Fibroblast of lung (primary cell): ENCODE data around the gene HTRA2. TPM values are rescaled to one million over a fixed set of nuclear protein-coding genes. Genes with fewer than 3 reads are reported as not detected.

Experiments used
- DNase-seq, 2 donors: peaks; one replicate each; pipeline versions ENCODE4 v3.0.0 to v3.0.0-alpha.2; 2010; ENCODE audit warnings: low read depth in 2 of 2
- H2AFZ ChIP-seq: 2 replicates; pipeline ENCODE4 v1.5.1; 2012; ENCODE audit warnings: low read length, control low read depth, inconsistent platforms
- H3K27ac ChIP-seq: 2 replicates; pipeline ENCODE4 v1.5.1; 2011; ENCODE audit warnings: low read length, control low read depth; ENCODE audit not compliant: insufficient read depth
- H3K27me3 ChIP-seq: 2 replicates; pipeline ENCODE4 v1.5.1; 2011; ENCODE audit warnings: mild to moderate bottlenecking, low read length; ENCODE audit not compliant: control insufficient read depth, insufficient read depth
- H3K36me3 ChIP-seq: 2 replicates; pipeline ENCODE4 v1.5.1; 2011; ENCODE audit warnings: low read length; ENCODE audit not compliant: control insufficient read depth, insufficient read depth
- H3K4me1 ChIP-seq: 2 replicates; pipeline ENCODE4 v1.5.1; 2011; ENCODE audit warnings: low read length; ENCODE audit not compliant: control insufficient read depth, insufficient read depth; ENCODE audit errors: extremely low read depth
- H3K4me2 ChIP-seq: 2 replicates; pipeline ENCODE4 v1.5.1; 2011; ENCODE audit warnings: low read length, control low read depth; ENCODE audit not compliant: insufficient read depth; ENCODE audit errors: extremely low read depth
- H3K4me3 ChIP-seq, 4 experiments: fragments of 200-600 bp in 1 of 4; sonication (generic) in 1 of 4; replicated peaks in 1 of 4; 2 replicates each; pipeline ENCODE4 v1.5.1; 2011 to 2016; ENCODE audit warnings: low read length in 4 of 4, low read depth in 3 of 4, mild to moderate bottlenecking in 3 of 4, control low read depth in 2 of 4, inconsistent platforms in 1 of 4, mixed read lengths in 1 of 4; ENCODE audit not compliant: insufficient read depth in 1 of 4; ENCODE audit errors: control extremely low read depth in 1 of 4
- H3K79me2 ChIP-seq: 2 replicates; pipeline ENCODE4 v1.5.1; 2012; ENCODE audit warnings: mild to moderate bottlenecking, low read length, inconsistent platforms; ENCODE audit not compliant: control insufficient read depth, insufficient read depth
- H3K9ac ChIP-seq: 2 replicates; pipeline ENCODE4 v1.5.1; 2011; ENCODE audit warnings: mild to moderate bottlenecking, low read length, control low read depth; ENCODE audit not compliant: insufficient read depth
- H3K9me3 ChIP-seq: 2 replicates; pipeline ENCODE4 v1.5.1; 2012; ENCODE audit warnings: low read depth, low read length; ENCODE audit not compliant: control insufficient read depth, insufficient read depth
- H4K20me1 ChIP-seq: 2 replicates; pipeline ENCODE4 v1.5.1; 2011; ENCODE audit warnings: low read length; ENCODE audit not compliant: control insufficient read depth, insufficient read depth; ENCODE audit errors: extremely low read depth
- EZH2 ChIP-seq: IDR thresholded peaks from 2 replicates; pipeline ENCODE4 v1.5.1; 2012; ENCODE audit warnings: low read length, control low read depth, mild to moderate bottlenecking; ENCODE audit errors: missing control alignments
- polyA plus RNA-seq, 2 donors: library from polyadenylated mRNA; depleted of rRNA in 1 of 2; stranded (reverse) in 1 of 2; unstranded in 1 of 2; fragments of >200 nt; gene quantifications; 2 replicates each; pipeline ENCODE4 v1.2.1, GENCODE V29; 2011 to 2012; ENCODE audit warnings: missing spikeins in 1 of 2
- total RNA-seq: library from RNA; depleted of rRNA; stranded (reverse); fragments of >200 nt; gene quantifications from 2 replicates; pipeline ENCODE4 v1.2.1, GENCODE V29; 2014
- TF ChIP-seq, protein P1 (sequence below), 2 donors: IDR thresholded peaks in 1 of 2; conservative IDR thresholded peaks in 1 of 2; 1 replicate in 1 of 2; 2 replicates in 1 of 2; pipeline ENCODE4 v1.5.1; 2011 to 2012; ENCODE audit warnings: low read length in 2 of 2, control low read depth in 1 of 2, inconsistent platforms in 1 of 2, low read depth in 1 of 2, mild to moderate bottlenecking in 1 of 2

The HTRA2 gene
- total and polyA plus RNA-seq, 2 donors (not counting 1 experiment from before 2014, with no cell fraction given), result 18.8 to 45.7 TPM

DNA sequence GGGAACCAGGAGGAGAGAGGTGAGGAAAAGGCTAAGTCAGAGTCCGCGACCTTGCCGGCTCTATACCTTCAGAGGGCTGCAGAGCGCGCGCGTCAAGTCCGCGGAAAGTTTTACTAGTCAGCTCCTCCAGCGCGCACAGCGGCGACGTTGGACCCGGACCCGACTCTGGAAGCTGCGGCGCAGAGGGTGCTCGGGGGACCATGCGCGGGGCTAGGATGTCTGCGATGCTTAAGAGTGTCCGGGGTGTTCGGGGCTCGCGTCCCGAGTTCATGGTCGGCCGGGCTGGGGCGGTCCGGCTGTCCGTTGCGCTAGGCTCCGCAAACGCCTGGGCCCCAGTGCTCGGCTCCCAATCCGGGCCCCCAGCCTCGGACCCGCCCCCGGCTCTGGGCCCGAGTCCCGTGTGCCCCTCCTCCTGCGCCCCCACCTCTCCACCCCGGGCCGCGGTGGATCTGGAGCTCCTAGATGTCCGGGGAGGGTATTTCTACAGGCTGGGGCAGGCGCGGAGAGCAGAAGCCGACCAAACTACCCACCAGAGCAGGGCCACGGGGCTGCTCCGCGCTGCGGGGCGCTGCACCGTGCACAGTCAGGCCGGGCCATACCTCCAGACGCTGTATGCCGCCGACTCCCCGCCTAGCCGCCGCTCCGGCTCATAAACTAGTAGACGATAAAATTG lies 30.3 kb upstream of the HTRA2 start, which contains the start of gene LBX2:
Gene LBX2, minus strand, starts transcription at position 337 of the 673 bp plus-strand sequence. Its CDS starts 66 bp downstream, at position 271.
- H3K36me3 ChIP-seq, result no peaks in the 10 kb centered on the region
- H3K4me2 ChIP-seq, result peak within 1 kb of the TSS; percentile 98
- H2AFZ ChIP-seq, result peak within 1 kb of the TSS; percentile 71
- no peak within 1 kb of the TSS for H3K9ac ChIP-seq
- peaks cover 9% of the 10 kb centered on the region for H3K4me1 ChIP-seq
- TF ChIP-seq, protein P1, sequence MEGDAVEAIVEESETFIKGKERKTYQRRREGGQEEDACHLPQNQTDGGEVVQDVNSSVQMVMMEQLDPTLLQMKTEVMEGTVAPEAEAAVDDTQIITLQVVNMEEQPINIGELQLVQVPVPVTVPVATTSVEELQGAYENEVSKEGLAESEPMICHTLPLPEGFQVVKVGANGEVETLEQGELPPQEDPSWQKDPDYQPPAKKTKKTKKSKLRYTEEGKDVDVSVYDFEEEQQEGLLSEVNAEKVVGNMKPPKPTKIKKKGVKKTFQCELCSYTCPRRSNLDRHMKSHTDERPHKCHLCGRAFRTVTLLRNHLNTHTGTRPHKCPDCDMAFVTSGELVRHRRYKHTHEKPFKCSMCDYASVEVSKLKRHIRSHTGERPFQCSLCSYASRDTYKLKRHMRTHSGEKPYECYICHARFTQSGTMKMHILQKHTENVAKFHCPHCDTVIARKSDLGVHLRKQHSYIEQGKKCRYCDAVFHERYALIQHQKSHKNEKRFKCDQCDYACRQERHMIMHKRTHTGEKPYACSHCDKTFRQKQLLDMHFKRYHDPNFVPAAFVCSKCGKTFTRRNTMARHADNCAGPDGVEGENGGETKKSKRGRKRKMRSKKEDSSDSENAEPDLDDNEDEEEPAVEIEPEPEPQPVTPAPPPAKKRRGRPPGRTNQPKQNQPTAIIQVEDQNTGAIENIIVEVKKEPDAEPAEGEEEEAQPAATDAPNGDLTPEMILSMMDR (conservative IDR thresholded peaks at IDR 0.05 in 1 of 2, IDR thresholded peaks at IDR 0.05 in 1 of 2; ENCODE audit: low read depth in 1 of 2, low read length in 2 of 2), result no peak
- peak; percentile 15 for TF ChIP-seq EZH2
- H3K79me2 ChIP-seq, result no peaks in the 10 kb centered on the region
- H4K20me1 ChIP-seq, result no peaks in the 10 kb centered on the region
- no peak for DNase-seq
- no peaks in the 10 kb centered on the region for H3K9me3 ChIP-seq
- no peak within 1 kb of the TSS for H3K27ac ChIP-seq
- no peaks in the 10 kb centered on the region for H3K27me3 ChIP-seq
- peak within 1 kb of the TSS; percentile 44 to 58 (median 48) for H3K4me3 ChIP-seq

DNA sequence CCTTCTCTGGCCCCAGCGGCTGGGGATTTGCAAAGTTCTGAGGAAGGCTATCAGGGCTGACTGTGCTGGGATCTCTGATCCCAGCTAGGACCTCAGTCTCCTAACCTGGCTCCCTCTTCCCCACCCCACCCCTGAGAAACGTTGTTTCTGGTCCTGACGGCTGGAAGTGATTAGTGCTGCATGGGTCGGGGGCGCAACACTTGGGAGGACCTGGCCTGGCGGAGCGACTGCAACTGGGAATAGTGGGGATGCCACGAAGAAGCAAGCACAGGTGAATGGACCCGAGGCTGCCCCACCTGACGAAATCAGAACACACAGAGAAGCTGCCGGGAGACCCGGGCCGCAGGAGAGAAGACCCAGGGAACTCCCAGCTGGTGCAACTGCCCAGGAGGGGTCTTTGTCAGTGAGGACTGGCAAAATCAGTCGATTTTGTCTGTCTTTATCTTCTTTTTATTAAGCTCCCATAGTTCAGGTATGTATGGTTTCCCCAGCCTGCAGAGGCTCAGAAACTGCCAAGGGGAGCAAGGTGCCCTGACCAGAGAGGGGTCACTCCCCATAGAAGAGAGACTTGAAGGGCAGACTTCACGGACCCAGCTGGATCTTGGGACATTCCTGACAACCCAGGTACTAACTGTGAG lies 29.7 kb upstream of the HTRA2 start:
- peaks cover 2% of the 10 kb centered on the region for H3K36me3 ChIP-seq
- no peaks in the 10 kb centered on the region for H3K79me2 ChIP-seq
- no peak overlapping the region for H2AFZ ChIP-seq
- H3K27me3 ChIP-seq, result no peaks in the 10 kb centered on the region
- no peak overlapping the region for H3K27ac ChIP-seq
- peak overlapping the region; percentile 98 for H3K4me2 ChIP-seq
- peak overlapping the region in 2 of 4 experiments; percentile 44 to 58 for H3K4me3 ChIP-seq
- TF ChIP-seq, protein P1 (conservative IDR thresholded peaks at IDR 0.05 in 1 of 2, IDR thresholded peaks at IDR 0.05 in 1 of 2; ENCODE audit: low read depth in 1 of 2, low read length in 2 of 2), result no peak
- no peak for TF ChIP-seq EZH2
- H3K9me3 ChIP-seq, result no peaks in the 10 kb centered on the region
- H3K4me1 ChIP-seq, result peaks cover 9% of the 10 kb centered on the region
- H4K20me1 ChIP-seq, result no peaks in the 10 kb centered on the region
- no peak for DNase-seq
- H3K9ac ChIP-seq, result no peak overlapping the region

DNA sequence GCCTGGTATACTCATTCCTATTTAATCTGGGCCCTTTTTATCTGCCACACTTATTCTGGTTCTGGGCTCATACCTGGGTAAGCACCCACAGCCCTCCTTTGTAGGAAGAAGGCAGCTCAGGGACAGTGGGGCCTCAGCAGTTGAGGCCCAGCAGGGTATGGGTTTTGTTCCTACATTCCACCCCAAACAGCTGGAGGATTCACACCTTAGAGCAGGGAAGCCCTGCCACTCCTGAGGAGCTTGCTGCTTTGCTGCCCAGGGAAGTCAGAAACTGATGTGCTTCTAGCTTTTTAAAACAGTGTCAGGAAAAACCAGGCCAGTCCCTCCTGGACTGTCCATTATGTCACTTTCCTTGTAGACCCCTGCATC lies 29.2 kb upstream of the HTRA2 start:
- Histone ChIP-seq H3K27me3 (no peaks in the 10 kb centered on the region), H3K79me2 (peaks cover 3% of the 10 kb centered on the region), H3K9me3 (no peaks in the 10 kb centered on the region), H3K36me3 (peaks cover 2% of the 10 kb centered on the region), H3K27ac (no peak overlapping the region), H3K4me1 (peaks cover 11% of the 10 kb centered on the region), H3K9ac (no peak overlapping the region), H3K4me2 (no peak overlapping the region), H2AFZ (no peak overlapping the region), H3K4me3 (no peak overlapping the region), H4K20me1 (no peaks in the 10 kb centered on the region)
- DNase-seq, result no peak
- TF ChIP-seq, protein P1 (conservative IDR thresholded peaks at IDR 0.05 in 1 of 2, IDR thresholded peaks at IDR 0.05 in 1 of 2; ENCODE audit: low read depth in 1 of 2, low read length in 2 of 2), result no peak
- TF ChIP-seq EZH2, result no peak
